GM18508 (cell line): ENCODE measurements around the gene STAB1.

ENCODE experiments used
- ATAC-seq: cut with Tn5 transposase; IDR thresholded peaks from one replicate; pipeline ENCODE4 v1.9.1; 2021; ENCODE audit warnings: moderate number of reproducible peaks; ENCODE audit not compliant: insufficient read depth, unreplicated experiment

STAB1 gene

GRCh38 chr3:52502808-52503350, 7.7 kb downstream of the STAB1 start:
- no peak for ATAC-seq

GRCh38 chr3:52503788-52504424, 8.8 kb downstream of the STAB1 start:
- ATAC-seq, result no peak

- ATAC-seq, result no peak
These were observed 9.8 kb downstream of the STAB1 start for GRCh38 chr3:52504977-52505376.

GRCh38 chr3:52506266-52506966, 11.3 kb downstream of the STAB1 start:
- no peak for ATAC-seq

GRCh38 chr3:52507359-52507758, 12.2 kb downstream of the STAB1 start:
- no peak for ATAC-seq

GRCh38 chr3:52509753-52510328, 14.7 kb downstream of the STAB1 start:
- no peak for ATAC-seq

GRCh38 chr3:52511509-52511908, 16.4 kb downstream of the STAB1 start:
- ATAC-seq, result no peak

- no peak for ATAC-seq
These were observed 17.0 kb downstream of the STAB1 start for GRCh38 chr3:52512105-52512504.

GRCh38 chr3:52512727-52513126, 17.6 kb downstream of the STAB1 start:
- no peak for ATAC-seq

- no peak for ATAC-seq
These were observed 18.1 kb downstream of the STAB1 start for GRCh38 chr3:52513281-52513680.

- no peak for ATAC-seq
These were observed 19.4 kb downstream of the STAB1 start for GRCh38 chr3:52514576-52514975.

- no peak for ATAC-seq
These were observed 20.1 kb downstream of the STAB1 start for GRCh38 chr3:52515192-52515591.

- no peak for ATAC-seq
These were observed 21.5 kb downstream of the STAB1 start for GRCh38 chr3:52516509-52517195.

- no peak for ATAC-seq
These were observed 22.9 kb downstream of the STAB1 start for GRCh38 chr3:52517796-52518722.

- ATAC-seq, result no peak
These were observed 23.7 kb downstream of the STAB1 start for GRCh38 chr3:52518723-52519444.

- no peak for ATAC-seq
These were observed 24.5 kb downstream of the STAB1 start for GRCh38 chr3:52519445-52520140.

- no peak for ATAC-seq
These were observed 25.1 kb downstream of the STAB1 start for GRCh38 chr3:52520141-52520667.

- ATAC-seq, result no peak
These were observed 25.8 kb downstream of the STAB1 start for GRCh38 chr3:52520716-52521487.
